ENCODE results near the gene MXRA7. TPM values are rescaled to one million over a fixed set of nuclear protein-coding genes. Genes with fewer than 3 reads are reported as not detected.

Gene MXRA7
- total RNA-seq, 5 donors from 2014 or later (not counting 1 experiment from before 2014, with no cell fraction given), result 5.9 to 14.7 (median 13.5) TPM

DNA sequence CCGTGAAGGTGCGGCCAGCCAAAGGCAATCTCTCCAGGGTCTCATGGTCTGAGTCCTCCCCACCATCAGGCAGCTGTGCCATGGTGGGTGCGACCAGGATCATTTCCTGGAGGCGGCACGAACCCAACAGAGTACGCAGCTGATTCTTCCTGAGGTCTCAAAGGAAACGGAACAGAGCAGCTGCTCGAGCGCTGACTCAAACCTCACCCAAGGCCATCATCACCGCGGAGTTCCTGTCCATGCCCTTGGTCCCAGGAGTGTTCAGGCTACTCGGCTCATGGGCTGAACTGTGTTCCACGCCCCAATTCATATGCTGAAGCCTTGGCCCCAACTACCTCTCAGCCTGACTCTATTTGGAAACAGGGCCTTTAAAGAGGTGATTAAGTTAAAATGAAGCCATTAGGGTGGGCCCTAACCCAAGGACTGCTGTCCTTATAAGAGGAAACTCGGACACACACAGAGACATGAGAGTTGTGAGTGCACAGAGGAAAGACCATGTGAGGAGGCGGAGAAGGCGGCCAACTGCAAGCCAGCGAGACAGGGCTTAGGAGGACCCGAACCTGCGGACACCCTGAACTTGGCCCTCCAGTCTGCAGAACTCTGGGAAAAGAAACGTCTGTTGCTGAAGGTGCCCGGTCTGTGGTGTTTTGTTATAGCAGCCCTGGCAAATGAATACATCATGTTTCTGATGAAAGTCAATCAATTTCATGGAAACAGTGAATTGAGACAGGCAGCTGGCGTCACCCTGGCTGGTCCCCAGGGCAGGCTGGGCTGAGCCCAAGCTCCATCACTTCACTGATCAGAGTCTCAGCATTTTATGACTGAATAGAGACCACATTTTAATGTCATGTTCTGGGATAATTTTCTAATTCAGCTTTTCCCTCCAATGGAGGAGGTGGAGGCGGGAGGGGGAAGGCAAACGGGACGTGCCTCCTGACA is 13.7 kb downstream of the MXRA7 start:
- WGBS (ENCODE audit: insufficient coverage), result 77% methylated on average over 19 of the region's 25 CpGs
- H3K36me3 Mint-ChIP-seq, result no peaks in the 10 kb centered on the region
- H3K4me1 Mint-ChIP-seq, result peaks cover 0 to 18% (median 0%) of the 10 kb centered on the region in 3 donors
- H3K36me3 ChIP-seq (ENCODE audit: control insufficient read depth in 2 of 2, extremely low read depth in 1 of 2, insufficient read depth in 1 of 2, low read length in 1 of 2), result no peaks in the 10 kb centered on the region
- H3K27ac Mint-ChIP-seq, result no peak overlapping the region
- H3K9me3 Mint-ChIP-seq, result no peaks in the 10 kb centered on the region
- DNase-seq, result no peak
- H3K4me3 Mint-ChIP-seq, result no peak overlapping the region
- H3K27me3 ChIP-seq (replicated peaks in 1 of 2; ENCODE audit: control insufficient read depth in 2 of 2, extremely low read depth in 1 of 2, insufficient read depth in 2 of 2, low read length in 1 of 2), result peaks cover 0 to 5% of the 10 kb centered on the region in 2 experiments
- no peak for ATAC-seq (replicated peaks in 1 of 4)
- no peaks in the 10 kb centered on the region for H3K27me3 Mint-ChIP-seq
- H3K9me3 ChIP-seq, result no peaks in the 10 kb centered on the region
- no peak overlapping the region for H3K4me3 ChIP-seq (ENCODE audit: control insufficient read depth in 1 of 2, extremely low read depth in 1 of 2, low read length in 1 of 2)
- H3K27ac ChIP-seq (ENCODE audit: low read length), result no peak overlapping the region
- ChIA-PET POLR2A (no interaction called here), CTCF (no interaction called here)
- peaks cover 0 to 34% of the 10 kb centered on the region in 2 experiments for H3K4me1 ChIP-seq (ENCODE audit: control insufficient read depth in 1 of 2, extremely low read depth in 1 of 2, insufficient read depth in 2 of 2, low read length in 2 of 2)

DNA sequence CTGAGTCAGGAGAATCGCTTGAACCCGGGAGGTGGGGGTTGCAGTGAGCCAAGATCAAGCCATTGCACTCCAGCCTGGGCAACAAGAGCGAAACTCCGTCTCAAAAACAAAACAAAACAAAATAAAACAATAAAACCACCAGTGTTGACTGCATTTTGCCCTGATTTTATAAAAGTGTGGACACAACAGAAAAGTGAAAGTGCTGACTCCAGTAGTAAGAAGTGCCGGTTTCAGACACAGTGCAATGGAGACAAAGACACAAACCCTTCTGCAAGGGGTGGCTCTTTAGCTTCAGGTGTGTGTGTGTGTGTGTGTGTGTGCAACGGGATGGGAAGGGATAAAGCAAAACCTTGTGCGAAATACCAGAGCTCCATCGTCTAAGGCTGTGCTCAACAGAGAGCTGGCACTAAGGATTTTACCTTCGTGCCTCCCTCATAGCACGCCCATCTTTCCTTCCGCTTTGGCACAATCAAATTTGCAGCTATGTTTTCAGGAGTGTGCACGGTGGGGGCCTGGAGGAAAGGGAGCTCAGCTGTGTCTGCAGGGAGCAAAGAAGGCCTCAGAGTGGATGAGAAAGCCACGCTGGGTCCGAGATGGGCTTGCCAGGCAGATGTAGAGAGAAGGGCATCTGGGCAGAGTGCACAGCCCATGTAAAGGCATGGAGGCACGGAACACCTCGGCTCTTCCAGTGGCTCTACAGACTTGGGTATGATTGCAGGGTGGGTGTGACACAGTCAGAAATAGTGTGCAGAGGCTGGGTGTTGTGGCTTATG is 15.5 kb downstream of the MXRA7 start:
- no peak overlapping the region for H3K4me3 ChIP-seq (ENCODE audit: control insufficient read depth in 1 of 2, extremely low read depth in 1 of 2, low read length in 1 of 2)
- Mint-ChIP-seq H3K27me3 (no peaks in the 10 kb centered on the region), H3K9me3 (no peaks in the 10 kb centered on the region), H3K4me1 (peaks cover 0 to 16% (median 0%) of the 10 kb centered on the region in 3 donors), H3K36me3 (no peaks in the 10 kb centered on the region), H3K27ac (no peak overlapping the region), H3K4me3 (no peak overlapping the region)
- no peaks in the 10 kb centered on the region for H3K9me3 ChIP-seq
- no peak overlapping the region for H3K27ac ChIP-seq (ENCODE audit: low read length)
- ATAC-seq (replicated peaks in 1 of 4) (no peak), DNase-seq (no peak)
- H3K4me1 ChIP-seq (ENCODE audit: control insufficient read depth in 1 of 2, extremely low read depth in 1 of 2, insufficient read depth in 2 of 2, low read length in 2 of 2), result peaks cover 0 to 28% of the 10 kb centered on the region in 2 experiments
- POLR2A ChIA-PET, result no interaction called here
- CTCF ChIA-PET, result interaction anchor here in 1 of 2 donors (0.6 kb wide), 1 partner anchor 9 kb away, joined by 4 read pairs; no protein-coding TSS in a partner anchor
- 89% methylated on average over 13 of the region's 16 CpGs for WGBS (ENCODE audit: insufficient coverage)
- H3K27me3 ChIP-seq (replicated peaks in 1 of 2; ENCODE audit: control insufficient read depth in 2 of 2, extremely low read depth in 1 of 2, insufficient read depth in 2 of 2, low read length in 1 of 2), result peaks cover 0 to 5% of the 10 kb centered on the region in 2 experiments
- no peaks in the 10 kb centered on the region for H3K36me3 ChIP-seq (ENCODE audit: control insufficient read depth in 2 of 2, extremely low read depth in 1 of 2, insufficient read depth in 1 of 2, low read length in 1 of 2)

DNA sequence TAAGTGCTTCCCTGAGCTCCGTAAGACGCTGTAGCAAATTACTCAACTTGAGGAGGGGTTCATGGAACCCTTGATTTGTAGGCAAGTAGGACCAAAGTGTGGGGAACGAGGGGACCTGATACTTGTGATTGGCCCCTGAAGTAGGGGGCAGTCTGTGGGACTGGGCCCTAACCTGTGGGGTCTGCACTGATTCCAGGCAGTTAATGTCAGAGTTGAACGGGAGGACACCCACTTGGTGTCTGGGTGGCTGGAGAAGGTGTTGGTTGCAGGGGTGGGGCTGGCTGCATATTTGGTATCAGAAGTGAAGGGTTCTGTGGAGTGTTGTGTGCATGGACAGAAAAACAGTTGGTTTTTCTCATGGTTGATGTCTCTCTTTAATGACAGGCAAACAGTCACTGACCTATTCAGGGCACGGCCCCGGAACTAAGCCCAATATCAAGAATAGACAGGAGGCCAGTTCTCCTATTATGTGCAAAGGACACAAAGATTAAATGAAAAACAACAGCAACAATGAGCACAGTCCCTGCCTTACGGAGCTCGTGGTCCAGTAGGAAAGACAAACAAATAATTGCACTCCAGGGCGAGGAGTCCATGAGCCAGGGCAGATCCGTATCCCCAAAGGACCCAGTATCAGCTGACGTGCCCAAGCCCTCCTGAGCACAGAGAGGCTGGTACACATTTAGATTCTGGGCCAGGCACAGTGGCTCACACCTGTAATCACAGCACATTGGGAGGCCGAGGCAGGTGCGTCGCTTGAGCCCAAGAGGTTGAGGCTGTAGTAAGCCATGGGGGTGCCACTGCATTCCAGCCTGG is 19.2 kb downstream of the MXRA7 start:
- 95% methylated on average over 12 of the region's 14 CpGs for WGBS (ENCODE audit: insufficient coverage)
- Histone ChIP-seq H3K4me1 (ENCODE audit: control insufficient read depth in 1 of 2, extremely low read depth in 1 of 2, insufficient read depth in 2 of 2, low read length in 2 of 2) (peaks cover 0 to 9% of the 10 kb centered on the region in 2 experiments), H3K9me3 (no peaks in the 10 kb centered on the region), H3K4me3 (ENCODE audit: control insufficient read depth in 1 of 2, extremely low read depth in 1 of 2, low read length in 1 of 2) (no peak overlapping the region), H3K27ac (ENCODE audit: low read length) (no peak overlapping the region), H3K36me3 (ENCODE audit: control insufficient read depth in 2 of 2, extremely low read depth in 1 of 2, insufficient read depth in 1 of 2, low read length in 1 of 2) (no peaks in the 10 kb centered on the region), H3K27me3 (replicated peaks in 1 of 2; ENCODE audit: control insufficient read depth in 2 of 2, extremely low read depth in 1 of 2, insufficient read depth in 2 of 2, low read length in 1 of 2) (peaks cover 0 to 5% of the 10 kb centered on the region in 2 experiments)
- Mint-ChIP-seq H3K9me3 (no peaks in the 10 kb centered on the region), H3K36me3 (peaks cover 4% of the 10 kb centered on the region), H3K27ac (no peak overlapping the region), H3K4me3 (no peak overlapping the region), H3K27me3 (peaks cover 0 to 2% of the 10 kb centered on the region in 2 donors), H3K4me1 (peaks cover 0 to 7% (median 0%) of the 10 kb centered on the region in 3 donors)
- CTCF ChIA-PET, result interaction anchor here (0.6 to 1.1 kb wide), 3 partner anchors 10 to 389 kb away, joined by 3 read pairs; no protein-coding TSS in a partner anchor
- POLR2A ChIA-PET, result no interaction called here
- no peak for DNase-seq
- ATAC-seq (replicated peaks in 1 of 4), result no peak

DNA sequence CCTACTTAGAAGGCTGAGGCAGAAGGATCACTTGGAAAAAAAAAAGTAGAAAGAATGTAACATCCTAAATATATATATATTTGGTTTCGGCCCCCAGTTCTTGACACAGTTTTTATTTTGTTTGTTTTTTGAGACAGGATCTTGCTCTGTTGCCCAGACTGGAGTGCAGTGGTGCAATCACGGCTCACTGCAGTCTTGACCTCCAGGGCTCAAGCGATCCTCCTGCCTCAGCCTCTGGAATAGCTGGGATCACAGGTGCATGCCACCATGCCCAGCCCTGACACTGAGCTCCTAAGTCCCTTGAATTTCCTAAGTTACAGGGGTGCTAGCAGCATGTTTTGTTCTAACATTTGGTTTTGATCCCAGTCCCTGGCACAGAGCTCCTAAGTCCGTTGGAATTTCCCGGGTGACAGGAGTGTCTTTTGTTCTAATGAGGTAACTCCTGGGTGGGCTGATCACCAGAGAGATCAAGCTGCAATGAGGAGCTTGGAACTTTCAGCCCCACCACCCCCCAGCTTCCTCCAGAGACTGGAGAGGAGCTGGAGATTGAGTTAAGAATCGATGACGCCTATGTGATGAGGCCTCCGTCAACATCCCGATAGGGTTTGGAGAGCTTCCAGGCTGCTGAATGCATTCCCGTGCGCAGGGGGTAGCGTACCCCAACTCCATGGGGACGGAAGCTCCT is 20.0 kb downstream of the MXRA7 start:
- Mint-ChIP-seq H3K9me3 (no peaks in the 10 kb centered on the region), H3K27ac (no peak overlapping the region), H3K36me3 (peaks cover 4% of the 10 kb centered on the region), H3K4me3 (no peak overlapping the region), H3K4me1 (peaks cover 0 to 5% (median 0%) of the 10 kb centered on the region in 3 donors), H3K27me3 (peaks cover 0 to 2% of the 10 kb centered on the region in 2 donors)
- DNase-seq, result no peak
- Histone ChIP-seq H3K27me3 (replicated peaks in 1 of 2; ENCODE audit: control insufficient read depth in 2 of 2, extremely low read depth in 1 of 2, insufficient read depth in 2 of 2, low read length in 1 of 2) (peaks cover 0 to 9% of the 10 kb centered on the region in 2 experiments), H3K36me3 (ENCODE audit: control insufficient read depth in 2 of 2, extremely low read depth in 1 of 2, insufficient read depth in 1 of 2, low read length in 1 of 2) (no peaks in the 10 kb centered on the region), H3K27ac (ENCODE audit: low read length) (no peak overlapping the region), H3K9me3 (no peaks in the 10 kb centered on the region), H3K4me3 (ENCODE audit: control insufficient read depth in 1 of 2, extremely low read depth in 1 of 2, low read length in 1 of 2) (no peak overlapping the region), H3K4me1 (ENCODE audit: control insufficient read depth in 1 of 2, extremely low read depth in 1 of 2, insufficient read depth in 2 of 2, low read length in 2 of 2) (peaks cover 0 to 3% of the 10 kb centered on the region in 2 experiments)
- ATAC-seq (replicated peaks in 1 of 4), result no peak
- ChIA-PET CTCF (interaction anchor here in 1 of 2 donors (0.6 kb wide), 1 partner anchor 388 kb away, joined by 3 read pairs; no protein-coding TSS in a partner anchor), POLR2A (no interaction called here)
- WGBS (ENCODE audit: insufficient coverage), result 100% methylated on average over 2 of the region's 13 CpGs

DNA sequence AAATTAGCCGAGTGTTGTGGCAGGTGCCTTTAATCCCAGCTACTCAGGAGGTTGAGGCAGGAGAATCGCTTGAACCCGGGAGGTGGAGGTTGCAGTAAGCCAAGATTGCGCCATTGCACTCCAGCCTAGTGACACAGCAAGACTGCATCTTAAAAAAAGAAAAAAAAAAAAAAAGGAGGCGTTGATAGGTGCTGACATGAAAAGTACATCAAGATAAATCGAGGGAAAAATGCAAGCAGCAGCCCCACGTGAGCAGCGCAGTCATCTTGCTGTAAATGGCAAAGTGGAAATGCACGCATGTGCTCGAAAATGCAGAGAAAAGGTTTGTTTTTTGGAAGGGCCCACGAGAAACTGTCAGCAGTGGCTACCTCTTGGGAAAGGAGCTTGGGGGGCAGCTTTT is 20.9 kb downstream of the MXRA7 start:
- Mint-ChIP-seq H3K27ac (no peak overlapping the region), H3K27me3 (peaks cover 0 to 2% of the 10 kb centered on the region in 2 donors), H3K4me3 (no peak overlapping the region), H3K9me3 (no peaks in the 10 kb centered on the region), H3K36me3 (peaks cover 4% of the 10 kb centered on the region), H3K4me1 (no peaks in the 10 kb centered on the region)
- H3K4me1 ChIP-seq (ENCODE audit: control insufficient read depth in 1 of 2, extremely low read depth in 1 of 2, insufficient read depth in 2 of 2, low read length in 2 of 2), result no peaks in the 10 kb centered on the region
- ChIA-PET POLR2A (no interaction called here), CTCF (no interaction called here)
- no peaks in the 10 kb centered on the region for H3K9me3 ChIP-seq
- 87% methylated on average over 10 of the region's 11 CpGs for WGBS (ENCODE audit: insufficient coverage)
- H3K4me3 ChIP-seq (ENCODE audit: control insufficient read depth in 1 of 2, extremely low read depth in 1 of 2, low read length in 1 of 2), result no peak overlapping the region
- H3K27ac ChIP-seq (ENCODE audit: low read length), result no peak overlapping the region
- H3K27me3 ChIP-seq (replicated peaks in 1 of 2; ENCODE audit: control insufficient read depth in 2 of 2, extremely low read depth in 1 of 2, insufficient read depth in 2 of 2, low read length in 1 of 2), result peaks cover 0 to 11% of the 10 kb centered on the region in 2 experiments
- DNase-seq (no peak), ATAC-seq (replicated peaks in 1 of 4) (no peak)
- H3K36me3 ChIP-seq (ENCODE audit: control insufficient read depth in 2 of 2, extremely low read depth in 1 of 2, insufficient read depth in 1 of 2, low read length in 1 of 2), result no peaks in the 10 kb centered on the region

Measured in T-cell (primary cell).